Loucy (cell line): Measurements from ENCODE around the gene SLC44A1.

Experiments
- H2AFZ ChIP-seq: fragments of 200-600 bp; sonication (generic); 2 replicates; pipeline ENCODE4 v1.6.0; 2016; ENCODE audit warnings: antibody characterized with exemption, mild to moderate bottlenecking, low read length, moderate library complexity
- H3F3A ChIP-seq: fragments of 200-600 bp; 2 replicates; pipeline ENCODE4 v1.6.0; 2016; ENCODE audit warnings: antibody characterized with exemption, low read depth, mild to moderate bottlenecking
- H3K27me3 ChIP-seq: fragments of 200-600 bp; sonication (generic); 2 replicates; pipeline ENCODE4 v1.6.1; 2014; ENCODE audit warnings: low read length, mild to moderate bottlenecking; ENCODE audit not compliant: insufficient read depth, poor library complexity, severe bottlenecking
- H3K36me3 ChIP-seq: fragments of 200-600 bp; sonication (generic); 2 replicates; pipeline ENCODE4 v1.6.1; 2016; ENCODE audit warnings: low read length; ENCODE audit not compliant: insufficient read depth
- H3K4me1 ChIP-seq: fragments of 200-600 bp; sonication (generic); 2 replicates; pipeline ENCODE4 v1.5.1; 2014; ENCODE audit warnings: low read length, mild to moderate bottlenecking; ENCODE audit not compliant: insufficient read depth, poor library complexity, severe bottlenecking
- H3K4me2 ChIP-seq: fragments of 200-600 bp; sonication (generic); 2 replicates; pipeline ENCODE4 v1.6.0; 2014; ENCODE audit warnings: antibody characterized with exemption, low read length, low read depth, mild to moderate bottlenecking; ENCODE audit not compliant: poor library complexity, severe bottlenecking
- H3K4me3 ChIP-seq: fragments of 200-600 bp; sonication (generic); 2 replicates; pipeline ENCODE4 v1.5.1; 2014; ENCODE audit warnings: low read length, mild to moderate bottlenecking, mixed read lengths; ENCODE audit not compliant: poor library complexity, severe bottlenecking
- H3K79me2 ChIP-seq: fragments of 200-600 bp; sonication (generic); 2 replicates; pipeline ENCODE4 v1.6.1; 2014; ENCODE audit warnings: low read length; ENCODE audit not compliant: insufficient read depth
- H3K9ac ChIP-seq: fragments of 200-600 bp; sonication (generic); 2 replicates; pipeline ENCODE4 v1.6.0; 2014; ENCODE audit warnings: mild to moderate bottlenecking, low read depth, low read length, moderate library complexity; ENCODE audit not compliant: poor library complexity, severe bottlenecking
- H3K9me2 ChIP-seq: fragments of 200-600 bp; sonication (generic); replicated peaks from 2 replicates; pipeline ENCODE4 v1.6.1; 2016; ENCODE audit warnings: low read depth, low read length, mixed read lengths
- H3K9me3 ChIP-seq: fragments of 200-600 bp; sonication (generic); 2 replicates; pipeline ENCODE4 v1.6.1; 2014; ENCODE audit warnings: mild to moderate bottlenecking, antibody characterized with exemption, low read length, low read depth; ENCODE audit not compliant: insufficient read depth
- H4K20me1 ChIP-seq: fragments of 200-600 bp; sonication (generic); 2 replicates; pipeline ENCODE4 v1.6.0; 2014; ENCODE audit warnings: antibody characterized with exemption, low read length, mild to moderate bottlenecking; ENCODE audit not compliant: insufficient read depth, poor library complexity, severe bottlenecking
- EZH2phosphoT487 ChIP-seq: fragments of 200-600 bp; IDR thresholded peaks from 2 replicates; pipeline ENCODE4 v1.6.1; 2018; ENCODE audit warnings: antibody characterized with exemption, mild to moderate bottlenecking, moderate library complexity, borderline replicate concordance
- TF ChIP-seq, protein P1 (sequence below): fragments of 200-600 bp; sonication (generic); conservative IDR thresholded peaks from 2 replicates; pipeline ENCODE4 v1.5.1; 2014; ENCODE audit warnings: mild to moderate bottlenecking, antibody characterized with exemption, low read length

Gene SLC44A1

DNA sequence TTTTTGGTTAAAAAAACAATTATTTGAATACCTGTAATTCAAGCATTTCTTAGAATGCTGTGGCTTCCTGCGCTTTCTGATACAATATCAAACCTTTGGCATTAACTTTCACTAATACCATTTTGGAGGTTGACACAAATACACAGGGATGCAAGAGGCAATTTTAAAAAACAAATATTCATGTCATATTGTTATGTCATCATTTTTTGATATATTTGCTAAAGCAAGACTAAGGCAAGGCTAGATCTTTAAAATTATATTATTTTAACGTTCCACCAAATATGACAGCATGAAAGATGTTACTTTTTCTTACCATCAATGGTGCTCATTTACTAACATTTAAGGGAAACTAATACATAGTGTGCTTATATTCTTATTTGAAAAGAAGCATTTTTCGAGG, 110.0 kb downstream of the SLC44A1 start:
- no peaks in the 10 kb centered on the region for H4K20me1 ChIP-seq
- no peak overlapping the region for H2AFZ ChIP-seq
- no peak overlapping the region for H3K9ac ChIP-seq
- H3K27me3 ChIP-seq, result no peaks in the 10 kb centered on the region
- H3F3A ChIP-seq, result no peaks in the 10 kb centered on the region
- H3K36me3 ChIP-seq, result peaks cover 51% of the 10 kb centered on the region; the same call in 1 of the 2 replicates
- peaks cover 15% of the 10 kb centered on the region for H3K4me1 ChIP-seq
- no peak overlapping the region for H3K4me3 ChIP-seq
- H3K79me2 ChIP-seq, result no peaks in the 10 kb centered on the region
- no peaks in the 10 kb centered on the region for H3K9me3 ChIP-seq
- TF ChIP-seq EZH2phosphoT487, result no peak
- TF ChIP-seq, protein P1, sequence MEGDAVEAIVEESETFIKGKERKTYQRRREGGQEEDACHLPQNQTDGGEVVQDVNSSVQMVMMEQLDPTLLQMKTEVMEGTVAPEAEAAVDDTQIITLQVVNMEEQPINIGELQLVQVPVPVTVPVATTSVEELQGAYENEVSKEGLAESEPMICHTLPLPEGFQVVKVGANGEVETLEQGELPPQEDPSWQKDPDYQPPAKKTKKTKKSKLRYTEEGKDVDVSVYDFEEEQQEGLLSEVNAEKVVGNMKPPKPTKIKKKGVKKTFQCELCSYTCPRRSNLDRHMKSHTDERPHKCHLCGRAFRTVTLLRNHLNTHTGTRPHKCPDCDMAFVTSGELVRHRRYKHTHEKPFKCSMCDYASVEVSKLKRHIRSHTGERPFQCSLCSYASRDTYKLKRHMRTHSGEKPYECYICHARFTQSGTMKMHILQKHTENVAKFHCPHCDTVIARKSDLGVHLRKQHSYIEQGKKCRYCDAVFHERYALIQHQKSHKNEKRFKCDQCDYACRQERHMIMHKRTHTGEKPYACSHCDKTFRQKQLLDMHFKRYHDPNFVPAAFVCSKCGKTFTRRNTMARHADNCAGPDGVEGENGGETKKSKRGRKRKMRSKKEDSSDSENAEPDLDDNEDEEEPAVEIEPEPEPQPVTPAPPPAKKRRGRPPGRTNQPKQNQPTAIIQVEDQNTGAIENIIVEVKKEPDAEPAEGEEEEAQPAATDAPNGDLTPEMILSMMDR, result no peak
- H3K9me2 ChIP-seq, result no peaks in the 10 kb centered on the region
- no peak overlapping the region for H3K4me2 ChIP-seq

DNA sequence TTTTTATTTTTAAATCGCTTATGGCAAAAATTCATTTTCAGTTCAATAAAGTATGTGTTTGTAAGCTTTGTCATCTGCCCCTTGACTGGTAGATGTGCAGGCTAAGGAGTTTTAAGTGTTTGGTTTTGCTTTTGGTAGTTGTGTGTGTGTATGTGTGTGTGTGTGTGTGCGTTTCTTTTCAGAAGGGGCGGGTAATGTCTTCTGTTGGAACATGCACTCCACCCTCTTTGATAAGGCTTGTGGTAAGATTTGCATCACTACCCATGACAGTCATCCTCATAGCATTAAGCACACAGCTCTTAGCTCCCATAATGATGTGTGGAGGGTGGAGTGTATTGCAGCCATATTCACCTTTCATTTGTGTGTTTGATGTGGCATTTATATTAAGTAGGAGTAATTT, 111.3 kb downstream of the SLC44A1 start:
- Histone ChIP-seq H3K4me3 (no peak overlapping the region), H3K9ac (no peak overlapping the region), H4K20me1 (no peaks in the 10 kb centered on the region), H3K4me1 (peaks cover 27% of the 10 kb centered on the region), H2AFZ (no peak overlapping the region), H3K9me3 (no peaks in the 10 kb centered on the region), H3K27me3 (no peaks in the 10 kb centered on the region), H3K9me2 (no peaks in the 10 kb centered on the region), H3K4me2 (no peak overlapping the region), H3K36me3 (peaks cover 46% of the 10 kb centered on the region; the same call in 1 of the 2 replicates), H3K79me2 (no peaks in the 10 kb centered on the region), H3F3A (no peaks in the 10 kb centered on the region)
- TF ChIP-seq, protein P1, result peak; percentile 22
- TF ChIP-seq EZH2phosphoT487, result no peak

DNA sequence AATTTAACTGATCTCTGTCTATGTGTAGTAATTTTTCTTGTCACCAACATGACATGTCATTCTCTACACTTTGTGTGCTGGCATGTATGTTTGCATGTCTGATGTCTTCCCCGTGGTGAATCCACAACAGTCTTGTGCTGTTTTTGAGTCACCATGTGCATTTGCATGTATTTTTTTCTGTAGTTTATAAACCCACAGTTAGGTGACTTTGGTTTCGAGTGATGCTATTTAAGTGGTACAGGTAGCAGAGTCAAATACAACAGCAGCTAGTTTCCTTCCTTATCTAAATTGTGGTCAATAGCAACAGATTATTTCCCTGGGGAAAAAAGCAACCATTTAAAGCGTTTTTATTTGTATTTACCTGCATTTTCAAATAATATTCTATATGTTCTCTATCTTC, 113.5 kb downstream of the SLC44A1 start:
- Histone ChIP-seq H3K9me3 (no peaks in the 10 kb centered on the region), H3K9ac (no peak overlapping the region), H3K9me2 (no peaks in the 10 kb centered on the region), H3K4me1 (peaks cover 27% of the 10 kb centered on the region), H4K20me1 (no peaks in the 10 kb centered on the region), H2AFZ (no peak overlapping the region), H3F3A (no peaks in the 10 kb centered on the region), H3K36me3 (peaks cover 60% of the 10 kb centered on the region), H3K27me3 (no peaks in the 10 kb centered on the region), H3K79me2 (no peaks in the 10 kb centered on the region), H3K4me2 (no peak overlapping the region), H3K4me3 (no peak overlapping the region)
- TF ChIP-seq EZH2phosphoT487, result no peak
- TF ChIP-seq, protein P1, result no peak
